Activated T-helper 1 cell treated with anti-CD3 and anti-CD28 coated beads, Interleukin-2, amount 50 U/mL, for 16 hours (primary cell): ENCODE results near the gene SPNS1.
A peak's percentile ranks its signal among the peaks of the same experiment; 100 is the strongest.
"Not testable (repeated sequence)": the region's sequence is repeated elsewhere in the genome, so short reads cannot be mapped to it uniquely, and the experiment has no call there.

Experiments
- DNase-seq, 2 donors: peaks; one replicate each; pipeline ENCODE4 v3.0.0-alpha.2; 2020; ENCODE audit warnings: low read depth in 1 of 2, low spot score in 1 of 2

SPNS1 gene

GRCh38 chr16:28958216-28958615 is 16.4 kb upstream of the SPNS1 start:
- DNase-seq, result no peak

- DNase-seq, result no peak
These were observed 15.7 kb upstream of the SPNS1 start for GRCh38 chr16:28958836-28959235.

DNA sequence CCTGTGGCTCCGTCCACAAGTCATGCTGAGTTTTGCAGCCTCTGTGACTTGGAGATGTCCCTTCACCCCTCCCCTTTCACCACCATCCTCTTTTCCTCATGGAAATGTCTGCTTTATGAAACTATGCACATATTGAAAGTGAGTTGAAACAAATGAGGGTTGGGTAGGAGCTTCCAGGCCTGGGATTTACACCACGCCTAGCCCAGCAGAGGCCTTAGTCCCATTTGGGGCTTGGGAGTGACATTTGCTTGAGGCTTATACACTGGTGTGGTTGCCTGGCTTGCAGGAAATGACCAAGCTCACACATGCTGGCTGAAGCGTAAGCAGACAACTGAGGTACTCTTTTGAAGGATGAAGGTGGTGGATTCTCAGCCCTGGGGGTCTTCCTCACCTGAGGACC is 10.5 kb upstream of the SPNS1 start:
- DNase-seq, result no peak

DNA sequence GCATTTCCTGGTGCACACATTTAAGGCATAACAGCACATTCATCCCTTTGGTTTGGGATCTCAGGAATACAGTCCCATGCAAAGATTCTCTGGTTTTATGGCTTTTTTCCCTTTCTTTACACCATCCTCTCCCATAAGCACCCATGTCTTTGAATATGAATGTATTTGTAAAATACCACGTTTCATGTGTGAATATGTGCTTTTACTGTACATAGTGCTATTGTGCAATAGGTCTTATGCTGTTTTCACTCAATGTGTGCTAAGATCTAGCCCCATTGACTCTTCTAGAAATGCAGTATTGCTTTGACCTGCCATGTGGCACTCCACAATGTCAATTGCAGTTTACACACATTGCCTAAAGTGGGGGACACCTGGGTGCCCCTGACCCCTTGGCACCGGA is 10.1 kb upstream of the SPNS1 start:
- no peak for DNase-seq

GRCh38 chr16:28967156-28967555 is 7.4 kb upstream of the SPNS1 start:
- no peak for DNase-seq

DNA sequence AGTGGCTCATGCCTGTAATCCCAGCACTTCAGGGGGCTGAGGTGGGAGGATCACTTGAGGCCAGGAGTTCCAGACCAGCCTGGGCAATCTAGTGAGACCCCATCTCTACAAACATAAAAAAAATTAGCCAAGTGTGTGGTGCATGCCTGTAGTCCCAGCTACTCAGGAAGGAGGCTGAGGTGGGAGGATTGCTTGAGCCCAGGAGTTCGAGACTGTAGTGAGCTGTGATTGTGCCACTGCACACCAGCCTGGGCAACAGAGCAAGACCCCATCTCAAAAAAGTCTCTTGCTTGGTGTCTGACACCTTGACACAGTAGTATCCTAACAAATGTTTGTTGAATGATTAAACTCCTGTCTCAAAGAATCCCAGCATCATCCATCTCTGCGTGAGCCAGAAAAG is 4.9 kb upstream of the SPNS1 start:
- DNase-seq, result not testable (repeated sequence)

GRCh38 chr16:28974007-28974436 is 556 bp upstream of the SPNS1 start:
- DNase-seq, result no peak

DNA sequence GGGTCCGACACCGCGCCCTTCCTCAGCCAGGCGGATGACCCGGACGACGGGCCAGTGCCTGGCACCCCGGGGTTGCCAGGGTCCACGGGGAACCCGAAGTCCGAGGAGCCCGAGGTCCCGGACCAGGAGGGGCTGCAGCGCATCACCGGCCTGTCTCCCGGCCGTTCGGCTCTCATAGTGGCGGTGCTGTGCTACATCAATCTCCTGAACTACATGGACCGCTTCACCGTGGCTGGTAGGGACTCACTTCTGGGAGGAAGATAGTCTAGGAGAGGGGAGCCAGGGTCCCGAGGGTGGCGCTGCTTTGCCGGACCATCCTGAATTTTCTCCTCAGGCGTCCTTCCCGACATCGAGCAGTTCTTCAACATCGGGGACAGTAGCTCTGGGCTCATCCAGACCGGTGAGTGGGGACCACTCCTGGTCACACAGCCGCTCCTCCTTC is 601 bp downstream of the SPNS1 start:
- DNase-seq, result no peak

GRCh38 chr16:28977703-28978662 is 3.4 kb downstream of the SPNS1 start:
- no peak for DNase-seq

- DNase-seq, result not testable (repeated sequence)
These were observed 5.8 kb downstream of the SPNS1 start for GRCh38 chr16:28980330-28980729.

GRCh38 chr16:28980929-28981328 is 6.4 kb downstream of the SPNS1 start:
- no peak for DNase-seq

GRCh38 chr16:28981517-28981916 is 6.9 kb downstream of the SPNS1 start:
- no peak for DNase-seq

DNA sequence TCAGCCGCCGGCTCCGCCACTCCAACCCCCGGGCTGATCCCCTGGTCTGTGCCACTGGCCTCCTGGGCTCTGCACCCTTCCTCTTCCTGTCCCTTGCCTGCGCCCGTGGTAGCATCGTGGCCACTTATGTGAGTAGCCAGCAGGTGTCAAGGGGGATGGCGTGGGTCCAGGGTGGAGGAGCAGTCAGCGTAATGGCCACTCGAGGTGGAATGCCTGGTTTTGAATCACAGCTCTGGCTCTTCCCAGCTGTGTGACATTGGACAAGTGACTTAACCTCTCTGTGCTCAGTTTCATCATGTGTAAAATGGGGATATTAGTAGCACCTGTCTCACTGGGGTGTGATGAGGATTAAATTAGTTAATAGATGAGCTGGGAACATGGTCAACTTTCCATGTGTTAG is 7.8 kb downstream of the SPNS1 start:
- DNase-seq, result no peak

DNA sequence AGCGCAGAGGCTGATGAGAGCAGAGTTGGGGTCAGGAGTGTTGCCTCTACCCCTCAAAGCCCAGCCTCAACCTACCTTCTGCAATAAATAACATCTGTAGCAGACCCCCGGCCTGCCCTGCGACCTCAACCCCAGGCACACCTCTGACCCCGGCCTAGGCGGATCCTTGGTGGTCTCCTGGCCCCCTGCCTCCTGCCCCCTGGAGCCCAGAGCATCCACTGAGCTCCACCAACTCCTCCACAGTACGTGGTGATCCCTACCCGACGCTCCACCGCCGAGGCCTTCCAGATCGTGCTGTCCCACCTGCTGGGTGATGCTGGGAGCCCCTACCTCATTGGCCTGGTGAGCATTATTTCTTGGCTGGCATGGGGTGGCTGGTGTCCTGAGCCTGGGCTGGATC is 8.4 kb downstream of the SPNS1 start:
- DNase-seq, result no peak

DNA sequence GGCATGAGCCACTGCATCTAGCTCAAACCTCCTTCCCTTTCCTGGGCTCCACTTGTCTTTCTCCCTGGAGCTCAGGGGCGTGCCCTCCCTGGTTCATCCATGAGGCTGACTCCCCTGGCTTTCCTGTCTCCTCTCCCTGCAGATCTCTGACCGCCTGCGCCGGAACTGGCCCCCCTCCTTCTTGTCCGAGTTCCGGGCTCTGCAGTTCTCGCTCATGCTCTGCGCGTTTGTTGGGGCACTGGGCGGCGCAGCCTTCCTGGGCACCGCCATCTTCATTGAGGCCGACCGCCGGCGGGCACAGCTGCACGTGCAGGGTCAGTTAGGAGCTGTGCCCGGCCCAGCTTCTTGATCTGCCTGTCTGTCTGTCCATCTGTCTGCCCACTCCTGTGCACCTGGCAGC is 9.1 kb downstream of the SPNS1 start:
- no peak for DNase-seq

- no peak for DNase-seq
These were observed 9.5 kb downstream of the SPNS1 start for GRCh38 chr16:28984091-28984490.

- DNase-seq, result peak; percentile 69 to 73
These were observed 10.1 kb downstream of the SPNS1 start, which contains the start of gene LAT for GRCh38 chr16:28984619-28985135. TSS of gene LAT (plus strand) at chr16:28985052. CDS start at chr16:28985418, 366 bp downstream.

DNA sequence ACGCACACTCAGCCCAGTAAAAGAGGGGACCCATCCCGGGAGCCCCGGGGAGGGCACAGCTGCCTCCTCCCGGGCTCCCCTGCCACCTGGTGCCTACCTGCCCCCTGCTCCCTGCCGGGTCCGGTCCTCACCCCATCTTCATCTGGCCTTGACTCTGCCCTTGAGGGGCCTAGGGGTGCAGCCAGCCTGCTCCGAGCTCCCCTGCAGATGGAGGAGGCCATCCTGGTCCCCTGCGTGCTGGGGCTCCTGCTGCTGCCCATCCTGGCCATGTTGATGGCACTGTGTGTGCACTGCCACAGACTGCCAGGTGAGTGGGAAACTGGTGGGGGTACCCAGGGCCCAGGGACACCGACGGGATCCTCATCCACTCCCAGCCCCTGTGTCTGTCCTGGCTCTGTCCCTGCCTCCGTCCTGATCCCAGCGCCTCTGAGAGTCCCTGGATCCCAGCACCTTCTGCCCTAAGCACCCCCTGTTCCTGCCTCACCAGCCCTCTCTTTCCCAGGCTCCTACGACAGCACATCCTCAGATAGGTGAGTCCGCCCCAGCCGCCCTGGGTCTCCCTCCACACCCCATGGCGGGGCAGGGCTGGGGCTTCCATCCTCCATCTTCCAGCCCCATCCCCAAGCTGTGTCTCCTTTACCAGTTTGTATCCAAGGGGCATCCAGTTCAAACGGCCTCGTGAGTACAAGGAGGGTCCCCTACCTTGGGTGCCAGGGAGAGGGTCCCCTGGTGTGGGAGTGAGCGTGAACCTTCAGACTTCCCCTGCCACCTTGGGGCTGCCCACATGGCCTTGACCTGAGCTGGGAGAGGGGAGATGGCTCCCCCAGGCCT is 10.8 kb downstream of the SPNS1 start:
- DNase-seq, result no peak

GRCh38 chr16:28986046-28986445 is 11.5 kb downstream of the SPNS1 start:
- no peak for DNase-seq

DNA sequence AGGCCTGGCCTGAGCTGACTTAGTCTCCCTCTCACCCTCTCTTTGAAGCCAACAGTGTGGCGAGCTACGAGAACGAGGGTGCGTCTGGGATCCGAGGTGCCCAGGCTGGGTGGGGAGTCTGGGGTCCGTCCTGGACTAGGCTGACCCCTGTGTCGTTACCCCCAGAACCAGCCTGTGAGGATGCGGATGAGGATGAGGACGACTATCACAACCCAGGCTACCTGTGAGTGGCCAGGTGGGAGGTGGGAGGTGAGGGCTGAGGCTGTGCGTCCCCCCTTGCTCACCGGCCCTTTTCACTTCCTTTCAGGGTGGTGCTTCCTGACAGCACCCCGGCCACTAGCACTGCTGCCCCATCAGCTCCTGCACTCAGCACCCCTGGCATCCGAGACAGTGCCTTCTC is 11.9 kb downstream of the SPNS1 start:
- DNase-seq, result no peak

DNA sequence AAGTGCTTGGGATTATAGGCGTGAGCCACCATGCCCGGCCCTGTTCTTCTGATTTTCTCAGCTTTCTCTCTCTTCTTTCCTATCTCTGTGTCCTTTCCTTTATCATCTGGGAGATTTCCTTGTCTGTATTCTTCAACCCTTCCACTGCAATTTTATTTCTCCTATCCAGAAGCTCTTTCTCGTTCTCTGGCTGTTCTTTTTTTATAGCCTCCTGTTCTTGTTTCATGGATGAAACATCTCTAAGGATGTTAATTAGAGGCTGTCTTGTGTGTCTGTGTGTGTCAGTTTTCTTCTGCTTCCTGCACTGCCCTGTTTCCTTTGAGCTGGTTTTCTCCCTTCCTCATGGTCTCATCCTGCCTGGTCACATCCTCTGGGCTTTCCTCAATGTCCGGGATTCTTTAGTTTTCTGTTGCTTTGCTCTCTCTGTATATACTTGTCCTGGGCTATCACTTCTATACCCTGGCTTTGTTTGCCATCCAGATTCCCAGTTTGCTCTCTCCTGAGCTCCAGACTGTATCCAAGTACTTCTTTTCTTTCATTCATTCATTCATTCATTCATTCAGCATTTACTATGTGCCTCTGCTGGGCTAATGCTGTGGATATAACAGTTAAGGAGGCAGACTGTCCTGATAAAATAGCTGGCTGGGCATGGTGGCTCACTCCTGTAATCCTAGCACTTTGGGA is 12.7 kb downstream of the SPNS1 start:
- no peak for DNase-seq
